Ectodermal cell (in vitro differentiated cells): ENCODE data around the gene METTL2A.
"Not testable (repeated sequence)": the region's sequence is repeated elsewhere in the genome, so short reads cannot be mapped to it uniquely, and the experiment has no call there.

ENCODE experiments used
- H3K27ac ChIP-seq: 2 replicates; pipeline ENCODE4 v1.7.0; 2013; ENCODE audit warnings: mild to moderate bottlenecking, low read depth, low read length; ENCODE audit not compliant: insufficient read depth, poor library complexity, severe bottlenecking
- H3K27me3 ChIP-seq: 2 replicates; pipeline ENCODE4 v1.7.0; 2013; ENCODE audit warnings: mild to moderate bottlenecking, low read length; ENCODE audit not compliant: insufficient read depth, control insufficient read depth, poor library complexity, severe bottlenecking
- H3K36me3 ChIP-seq: one replicate; pipeline ENCODE4 v1.7.0; 2013; ENCODE audit warnings: low read length; ENCODE audit not compliant: control insufficient read depth, insufficient read depth
- H3K4me1 ChIP-seq: one replicate; pipeline ENCODE4 v1.7.0; 2013; ENCODE audit warnings: low read length; ENCODE audit not compliant: control insufficient read depth, insufficient read depth
- H3K4me3 ChIP-seq: 2 replicates; pipeline ENCODE4 v1.7.0; 2013; ENCODE audit warnings: low read depth, low read length, control low read depth; ENCODE audit not compliant: insufficient read depth
- H3K9me3 ChIP-seq: 2 replicates; pipeline ENCODE4 v1.7.0; 2013; ENCODE audit warnings: mild to moderate bottlenecking, low read length, moderate library complexity; ENCODE audit not compliant: control insufficient read depth
- WGBS, 2 experiments: methylation state at CpG; one replicate each; pipeline ENCODE4 v1.1.7; 2013; ENCODE audit warnings: missing lambda C conversion rate in 2 of 2; 5-methylcytosine and 5-hydroxymethylcytosine counted together

METTL2A gene

DNA sequence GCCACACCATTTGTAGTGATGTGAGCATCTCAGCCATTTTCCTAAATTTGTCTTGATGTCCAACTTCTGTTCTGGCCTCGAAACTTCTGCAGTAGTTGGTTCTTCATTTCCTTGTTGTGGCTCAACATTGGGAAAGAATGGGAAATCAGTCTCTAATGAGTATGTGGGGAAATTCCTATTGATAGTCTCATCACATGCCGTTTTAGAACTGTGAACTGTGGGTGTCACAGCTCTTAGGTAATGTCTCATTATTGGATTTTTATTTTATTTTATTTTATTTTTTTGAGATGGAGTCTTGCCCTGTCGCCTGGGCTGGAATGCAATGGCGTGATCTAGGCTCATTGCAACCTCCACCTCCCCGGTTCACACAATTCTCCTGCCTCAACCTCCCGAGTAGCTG, 17.5 kb downstream of the METTL2A start:
- H3K4me3 ChIP-seq, H3K27me3 ChIP-seq, H3K9me3 ChIP-seq, H3K4me1 ChIP-seq, H3K27ac ChIP-seq: not testable (repeated sequence)
- peaks cover 10% of the 10 kb centered on the region for H3K36me3 ChIP-seq
- WGBS, 2 experiments: 93 to 94% methylated on average over 6 of the region's 6 CpGs

DNA sequence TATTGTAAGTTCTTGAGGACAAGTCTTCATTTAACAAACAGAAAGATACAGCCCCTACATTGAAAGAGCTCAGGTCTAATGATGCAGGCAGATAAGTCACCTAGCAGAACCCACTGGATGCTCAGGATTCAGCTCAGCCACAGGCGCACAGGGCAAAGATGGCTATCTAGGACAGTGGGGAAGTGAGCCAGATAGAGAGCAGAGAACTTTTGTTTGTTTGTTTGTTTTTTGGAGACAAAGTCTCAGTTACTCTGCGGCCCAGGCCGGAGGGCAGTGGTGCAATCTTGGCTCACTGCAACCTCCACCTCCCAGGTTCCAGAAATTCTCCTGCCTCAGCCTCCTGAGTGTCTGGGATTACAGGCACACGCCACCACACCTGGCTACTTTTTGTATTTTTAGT, 20.4 kb downstream of the METTL2A start:
- no peak overlapping the region for H3K4me3 ChIP-seq
- no peaks in the 10 kb centered on the region for H3K9me3 ChIP-seq
- peaks cover 23% of the 10 kb centered on the region for H3K36me3 ChIP-seq
- WGBS, 2 experiments: 91 to 94% methylated on average over 4 of the region's 4 CpGs
- H3K27me3 ChIP-seq: no peaks in the 10 kb centered on the region
- no peaks in the 10 kb centered on the region for H3K4me1 ChIP-seq
- no peak overlapping the region for H3K27ac ChIP-seq

DNA sequence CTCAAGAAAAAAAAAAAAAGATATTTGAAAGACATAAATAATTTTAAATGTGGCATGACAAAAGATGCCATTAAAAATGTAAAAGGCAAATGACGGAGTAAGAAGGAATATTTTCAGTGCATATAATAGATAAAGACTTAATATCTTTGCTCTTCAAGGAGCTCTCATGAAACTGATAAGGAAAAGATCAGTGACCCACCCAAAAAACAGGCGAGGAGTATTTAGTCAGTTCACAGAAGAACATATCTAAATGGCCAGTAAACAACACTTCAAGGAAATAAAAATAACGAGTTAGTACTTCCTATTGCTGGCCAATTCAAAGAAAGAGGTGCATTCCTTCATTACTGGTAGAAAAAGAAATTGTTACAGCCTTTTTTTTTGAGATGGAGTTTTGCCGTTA, 22.1 kb downstream of the METTL2A start:
- 93 to 95% methylated on average over 3 of the region's 4 CpGs for WGBS, 2 experiments
- H3K4me1 ChIP-seq, H3K4me3 ChIP-seq, H3K9me3 ChIP-seq, H3K27ac ChIP-seq, H3K27me3 ChIP-seq: not testable (repeated sequence)
- H3K36me3 ChIP-seq: peaks cover 23% of the 10 kb centered on the region

DNA sequence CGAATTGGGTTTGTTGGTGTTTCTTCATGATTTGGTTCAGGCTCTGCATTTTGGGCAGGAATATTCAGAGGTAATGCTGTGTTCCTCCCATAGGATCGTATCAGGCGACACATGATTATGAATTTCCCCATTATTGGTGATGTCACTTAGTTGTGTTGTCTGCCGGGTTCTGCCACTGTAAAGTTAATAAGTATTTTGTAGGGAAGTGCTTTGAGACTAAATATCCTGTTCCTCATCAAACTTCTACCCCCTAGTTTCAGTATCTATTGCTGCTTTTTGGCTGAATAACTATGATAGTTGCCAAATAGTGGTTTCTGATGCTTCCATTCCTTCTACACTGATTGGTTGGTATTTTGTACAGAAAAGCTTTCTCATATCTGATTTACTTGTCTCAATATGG, 28.5 kb downstream of the METTL2A start:
- not testable (repeated sequence) for H3K9me3 ChIP-seq, H3K4me1 ChIP-seq, H3K27me3 ChIP-seq, H3K27ac ChIP-seq, H3K36me3 ChIP-seq, H3K4me3 ChIP-seq
- 95 to 98% methylated on average over 3 to 4 of the region's 4 CpGs for WGBS, 2 experiments

DNA sequence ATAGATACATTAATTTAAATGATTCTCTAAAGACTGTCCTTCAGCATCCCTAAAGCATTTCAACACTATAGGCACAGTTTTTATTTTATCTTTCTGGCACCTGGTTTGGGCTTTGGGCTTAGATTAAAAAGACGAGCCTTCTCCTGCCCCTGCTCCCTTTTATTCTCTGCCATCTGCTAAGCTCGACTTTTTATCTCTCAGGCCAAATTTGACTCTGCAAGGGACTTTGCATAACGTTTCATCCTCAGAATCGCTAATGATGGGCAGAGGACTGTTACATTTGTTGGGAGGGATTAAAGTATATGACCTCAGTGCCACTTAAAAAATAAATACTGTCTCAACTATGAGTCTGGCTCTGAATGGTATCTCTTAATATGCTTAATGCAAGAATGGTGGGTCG, 29.3 kb downstream of the METTL2A start:
- H3K27ac ChIP-seq, H3K4me3 ChIP-seq, H3K9me3 ChIP-seq, H3K4me1 ChIP-seq, H3K36me3 ChIP-seq, H3K27me3 ChIP-seq: not testable (repeated sequence)
- WGBS, 2 experiments: 90 to 92% methylated on average over 3 to 4 of the region's 5 CpGs

DNA sequence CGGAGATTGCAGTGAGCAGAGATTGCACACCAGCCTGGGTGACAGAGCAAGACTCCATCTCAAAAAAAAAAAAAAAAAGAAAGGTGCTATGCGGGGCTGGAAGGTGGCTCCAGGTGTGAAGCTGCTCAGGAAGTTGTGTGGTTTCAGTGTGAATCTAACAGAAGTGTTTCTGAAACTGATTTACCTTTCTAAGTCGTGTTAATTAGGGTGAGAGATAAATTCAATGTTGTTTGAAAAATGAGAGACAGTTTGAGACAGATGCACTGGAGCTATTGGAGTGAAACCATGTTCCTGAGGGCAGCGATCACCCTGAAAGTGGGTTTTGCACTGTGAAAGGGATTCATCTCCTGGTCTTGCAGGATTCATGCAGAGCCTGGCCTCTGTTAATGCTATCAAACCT, 30.0 kb downstream of the METTL2A start:
- not testable (repeated sequence) for H3K4me1 ChIP-seq, H3K9me3 ChIP-seq, H3K27ac ChIP-seq, H3K36me3 ChIP-seq, H3K27me3 ChIP-seq, H3K4me3 ChIP-seq
- 89 to 93% methylated on average over 4 of the region's 4 CpGs for WGBS, 2 experiments

DNA sequence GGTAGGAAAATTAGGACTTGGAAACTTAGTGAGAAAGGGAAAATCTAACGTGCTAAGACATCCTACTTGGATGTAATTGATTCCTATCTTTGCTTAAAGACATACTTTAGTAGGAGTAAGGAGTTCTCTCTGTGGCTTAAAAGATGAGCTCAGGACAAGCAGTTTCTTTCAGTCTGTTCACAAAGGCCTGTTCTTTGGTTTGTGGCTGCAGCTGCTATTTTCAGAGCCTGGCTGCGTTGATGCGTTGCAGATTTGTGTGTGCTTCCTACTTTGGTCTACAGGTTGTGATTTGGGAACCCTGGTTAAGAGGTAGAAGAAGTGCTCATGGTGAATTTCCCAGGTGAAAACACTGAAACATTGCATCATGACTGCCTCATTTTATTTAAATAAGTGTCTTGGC, 30.4 kb downstream of the METTL2A start:
- not testable (repeated sequence) for H3K9me3 ChIP-seq, H3K36me3 ChIP-seq, H3K27me3 ChIP-seq, H3K4me3 ChIP-seq, H3K4me1 ChIP-seq, H3K27ac ChIP-seq
- 88 to 97% methylated on average over 3 of the region's 3 CpGs for WGBS, 2 experiments

DNA sequence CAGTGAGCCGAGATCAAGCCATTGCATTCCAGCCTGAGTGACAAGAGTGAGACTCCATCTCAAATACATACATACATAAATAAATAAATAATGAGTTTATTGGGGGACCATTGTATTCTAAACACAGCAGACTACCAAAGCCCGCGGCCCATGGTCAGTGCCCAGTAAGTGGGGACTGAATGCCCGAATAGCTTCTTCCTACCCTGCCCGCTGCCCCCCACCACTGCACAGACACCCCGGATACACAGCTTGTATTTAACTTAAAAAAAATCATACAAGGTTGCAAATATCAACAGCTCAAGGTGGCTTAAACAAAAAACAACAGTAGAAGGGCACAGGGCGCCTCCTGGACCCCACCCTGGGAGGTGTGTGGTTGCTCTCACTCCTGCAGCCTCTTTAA, 32.3 kb downstream of the METTL2A start:
- Histone ChIP-seq H3K27ac (no peak overlapping the region), H3K27me3 (no peaks in the 10 kb centered on the region), H3K9me3 (no peaks in the 10 kb centered on the region), H3K4me1 (no peaks in the 10 kb centered on the region), H3K4me3 (no peak overlapping the region), H3K36me3 (no peaks in the 10 kb centered on the region)
- 92 to 93% methylated on average over 7 of the region's 7 CpGs for WGBS, 2 experiments

DNA sequence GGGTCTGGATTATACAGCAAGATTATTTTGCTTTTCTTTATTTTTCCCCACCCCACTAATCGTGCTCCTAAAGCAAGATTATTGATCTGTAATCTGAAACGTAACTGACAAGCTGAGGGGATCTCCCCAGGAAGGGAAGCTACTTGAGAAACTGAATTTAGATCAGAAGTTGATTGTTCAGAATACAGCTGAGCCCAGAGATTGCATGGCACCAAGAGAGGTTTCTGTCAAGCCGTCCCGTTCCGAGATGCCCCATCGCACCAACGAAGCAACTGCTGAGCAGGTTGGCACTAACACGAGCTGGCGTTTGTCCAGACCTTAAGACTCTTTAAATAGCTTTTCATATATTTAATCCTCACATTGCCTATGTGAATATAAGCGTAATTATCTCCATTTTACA, 34.8 kb downstream of the METTL2A start:
- H3K27ac ChIP-seq, H3K27me3 ChIP-seq, H3K36me3 ChIP-seq, H3K4me3 ChIP-seq, H3K4me1 ChIP-seq, H3K9me3 ChIP-seq: not testable (repeated sequence)
- 95 to 97% methylated on average over 10 of the region's 10 CpGs for WGBS, 2 experiments

DNA sequence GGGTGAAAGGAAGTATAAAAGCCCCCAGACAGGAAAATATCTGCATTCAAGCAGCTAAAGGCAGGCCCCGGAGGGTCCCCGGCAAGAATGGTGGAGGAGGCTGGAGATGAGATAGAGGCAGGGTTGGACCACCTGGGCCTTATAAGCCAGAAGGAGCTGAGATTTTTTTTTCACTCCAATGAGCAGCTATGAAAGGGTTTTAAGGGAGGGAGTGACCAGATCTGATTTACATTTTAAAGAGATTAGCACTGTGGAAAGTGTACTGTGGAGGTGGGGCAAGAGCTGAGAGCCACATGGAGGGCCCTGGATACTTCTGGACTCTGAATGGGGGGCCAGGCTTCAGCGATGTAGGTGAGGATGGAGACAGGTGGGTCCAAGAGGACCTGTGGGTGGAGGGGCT, 40.7 kb downstream of the METTL2A start:
- H3K27ac ChIP-seq, H3K4me1 ChIP-seq, H3K27me3 ChIP-seq, H3K36me3 ChIP-seq, H3K4me3 ChIP-seq, H3K9me3 ChIP-seq: not testable (repeated sequence)
- 88 to 91% methylated on average over 2 of the region's 3 CpGs for WGBS, 2 experiments

DNA sequence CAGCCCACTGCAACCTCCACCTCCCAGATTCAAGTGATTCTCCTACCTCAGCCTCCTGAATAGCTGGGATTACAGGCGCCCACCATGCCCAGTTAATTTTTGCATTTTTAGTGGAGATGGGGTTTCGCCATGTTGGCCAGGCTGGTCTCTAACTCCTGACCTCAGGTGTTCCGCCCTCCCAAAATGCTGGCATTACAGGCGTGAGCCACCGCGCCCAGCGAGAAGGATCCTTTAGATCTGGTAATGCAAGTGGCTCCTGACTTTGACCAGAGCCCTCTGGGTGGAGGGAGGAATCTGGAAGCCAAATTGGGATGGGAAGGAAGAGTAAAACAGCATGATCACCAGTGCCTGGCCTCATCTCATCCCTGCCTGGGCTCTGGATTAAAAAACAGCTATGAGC, 41.6 kb downstream of the METTL2A start:
- not testable (repeated sequence) for H3K36me3 ChIP-seq, H3K4me3 ChIP-seq, H3K27me3 ChIP-seq, H3K4me1 ChIP-seq, H3K9me3 ChIP-seq, H3K27ac ChIP-seq
- 94% methylated on average over 7 of the region's 7 CpGs for WGBS, 2 experiments
